Activated T-cell treated with anti-CD3 and anti-CD28 coated beads for 24 hours (primary cell): ENCODE data around the gene AGPAT2.

ENCODE experiments used
- DNase-seq: peaks from one replicate; pipeline ENCODE4 v3.0.0-alpha.2; 2020; ENCODE audit warnings: low read depth

The AGPAT2 gene

GRCh38 chr9:136700959-136701667 is 13.9 kb upstream of the AGPAT2 start:
- DNase-seq, result peak; percentile 71

- no peak for DNase-seq
These were observed 13.0 kb upstream of the AGPAT2 start for GRCh38 chr9:136700304-136700703.

- no peak for DNase-seq
These were observed 11.5 kb upstream of the AGPAT2 start for GRCh38 chr9:136698635-136699246.

GRCh38 chr9:136697821-136698526 is 10.7 kb upstream of the AGPAT2 start:
- no peak for DNase-seq

GRCh38 chr9:136697146-136697820 is 10.0 kb upstream of the AGPAT2 start:
- no peak for DNase-seq

- DNase-seq, result no peak
These were observed 9.2 kb upstream of the AGPAT2 start for GRCh38 chr9:136696502-136696901.

- DNase-seq, result no peak
These were observed 8.7 kb upstream of the AGPAT2 start for GRCh38 chr9:136695955-136696354.

GRCh38 chr9:136695435-136695895 is 8.2 kb upstream of the AGPAT2 start:
- no peak for DNase-seq

GRCh38 chr9:136694872-136695247 is 7.6 kb upstream of the AGPAT2 start:
- no peak for DNase-seq

- no peak for DNase-seq
These were observed 7.1 kb upstream of the AGPAT2 start for GRCh38 chr9:136694163-136694871.

- no peak for DNase-seq
These were observed 6.4 kb upstream of the AGPAT2 start for GRCh38 chr9:136693490-136694162.

- DNase-seq, result no peak
These were observed 5.9 kb upstream of the AGPAT2 start for GRCh38 chr9:136693135-136693489.

GRCh38 chr9:136692185-136693134 is 5.2 kb upstream of the AGPAT2 start:
- DNase-seq, result no peak

- DNase-seq, result no peak
These were observed 4.3 kb upstream of the AGPAT2 start for GRCh38 chr9:136691316-136692184.

GRCh38 chr9:136690806-136691261 is 3.6 kb upstream of the AGPAT2 start:
- DNase-seq, result no peak

- DNase-seq, result no peak
These were observed 3.0 kb upstream of the AGPAT2 start for GRCh38 chr9:136690104-136690805.

GRCh38 chr9:136689108-136689460 is 1.8 kb upstream of the AGPAT2 start:
- DNase-seq, result no peak

GRCh38 chr9:136688274-136689107 is 1.2 kb upstream of the AGPAT2 start:
- DNase-seq, result no peak
